GM12864 (cell line): Measurements from ENCODE around the gene FBXO40.

Experiments used
- DNase-seq: peaks from one replicate; pipeline ENCODE4 v3.0.0-alpha.2; 2011; ENCODE audit warnings: low read depth
- H3K4me3 ChIP-seq: 2 replicates; pipeline ENCODE4 v1.5.1; 2011; ENCODE audit warnings: mild to moderate bottlenecking, low read depth, low read length, control low read depth
- CTCF ChIP-seq: IDR thresholded peaks from 2 replicates; pipeline ENCODE4 v1.5.1; 2011; ENCODE audit warnings: low read depth, mild to moderate bottlenecking, moderate library complexity, low read length, control low read depth, inconsistent platforms; ENCODE audit errors: missing control alignments

The FBXO40 gene

GRCh38 chr3:121651684-121652083 is 58.5 kb downstream of the FBXO40 start:
- DNase-seq, result no peak
- no peak for TF ChIP-seq CTCF
- no peak overlapping the region for H3K4me3 ChIP-seq

- peak; percentile 36 for DNase-seq
- no peak overlapping the region; the same call in 1 of the 2 replicates for H3K4me3 ChIP-seq
- no peak for TF ChIP-seq CTCF
Measured at GRCh38 chr3:121654493-121655385, 61.6 kb downstream of the FBXO40 start.

GRCh38 chr3:121658716-121659435 is 65.7 kb downstream of the FBXO40 start:
- no peak for TF ChIP-seq CTCF
- H3K4me3 ChIP-seq, result peak overlapping the region; percentile 67
- DNase-seq, result no peak

GRCh38 chr3:121659586-121659985 is 66.4 kb downstream of the FBXO40 start:
- no peak for DNase-seq
- peak overlapping the region; percentile 67 for H3K4me3 ChIP-seq
- no peak for TF ChIP-seq CTCF

GRCh38 chr3:121660356-121661171 is 67.4 kb downstream of the FBXO40 start, which contains the start of gene HCLS1:
Gene HCLS1 (minus strand): TSS chr3:121660903. CDS start chr3:121658347, 2,556 bp downstream.
- H3K4me3 ChIP-seq, result peak within 1 kb of the TSS; percentile 67
- DNase-seq, result peak; percentile 83
- TF ChIP-seq CTCF, result peak; percentile 15

- H3K4me3 ChIP-seq, result no peak overlapping the region
- no peak for DNase-seq
- no peak for TF ChIP-seq CTCF
Measured at GRCh38 chr3:121661376-121661775, 68.2 kb downstream of the FBXO40 start.
